SJCRH30 (cell line): Measurements from ENCODE around the gene INF2. TPM values are rescaled to one million over a fixed set of nuclear protein-coding genes. Genes with fewer than 3 reads are reported as not detected.

ENCODE experiments used
- DNase-seq, 2 experiments: peaks; one replicate each; pipeline ENCODE4 v3.0.0-alpha.2; 2015 to 2020
- H3K27ac ChIP-seq: fragments of 250-450 bp; sonication (Bioruptor Pico); 2 replicates; pipeline ENCODE4 v1.5.1; 2020; ENCODE audit warnings: mild to moderate bottlenecking, moderate library complexity
- H3K27me3 ChIP-seq: fragments of 250-450 bp; sonication (Bioruptor Pico); 2 replicates; pipeline ENCODE4 v1.5.1; 2020; ENCODE audit warnings: mild to moderate bottlenecking, moderate library complexity
- H3K36me3 ChIP-seq: fragments of 250-450 bp; sonication (Bioruptor Pico); 2 replicates; pipeline ENCODE4 v1.5.1; 2020; ENCODE audit warnings: mild to moderate bottlenecking, moderate library complexity
- H3K4me1 ChIP-seq: fragments of 250-450 bp; sonication (Bioruptor Pico); 2 replicates; pipeline ENCODE4 v1.5.1; 2020; ENCODE audit warnings: mild to moderate bottlenecking, moderate library complexity
- H3K4me3 ChIP-seq: fragments of 250-450 bp; sonication (Bioruptor Pico); 2 replicates; pipeline ENCODE4 v1.5.1; 2020; ENCODE audit warnings: mild to moderate bottlenecking, moderate library complexity
- H3K9me3 ChIP-seq: fragments of 250-450 bp; sonication (Bioruptor Pico); replicated peaks from 2 replicates; pipeline ENCODE4 v1.5.1; 2020; ENCODE audit warnings: mild to moderate bottlenecking, moderate library complexity
- total RNA-seq: library from RNA; depleted of rRNA; stranded (reverse); fragments of >200 nt; shearing (Covaris generic); gene quantifications from 2 replicates; pipeline ENCODE4 v1.2.3, GENCODE V29; 2014

INF2 gene
- total RNA-seq, 1 experiment from 2014 or later, result 38.3 TPM

DNA sequence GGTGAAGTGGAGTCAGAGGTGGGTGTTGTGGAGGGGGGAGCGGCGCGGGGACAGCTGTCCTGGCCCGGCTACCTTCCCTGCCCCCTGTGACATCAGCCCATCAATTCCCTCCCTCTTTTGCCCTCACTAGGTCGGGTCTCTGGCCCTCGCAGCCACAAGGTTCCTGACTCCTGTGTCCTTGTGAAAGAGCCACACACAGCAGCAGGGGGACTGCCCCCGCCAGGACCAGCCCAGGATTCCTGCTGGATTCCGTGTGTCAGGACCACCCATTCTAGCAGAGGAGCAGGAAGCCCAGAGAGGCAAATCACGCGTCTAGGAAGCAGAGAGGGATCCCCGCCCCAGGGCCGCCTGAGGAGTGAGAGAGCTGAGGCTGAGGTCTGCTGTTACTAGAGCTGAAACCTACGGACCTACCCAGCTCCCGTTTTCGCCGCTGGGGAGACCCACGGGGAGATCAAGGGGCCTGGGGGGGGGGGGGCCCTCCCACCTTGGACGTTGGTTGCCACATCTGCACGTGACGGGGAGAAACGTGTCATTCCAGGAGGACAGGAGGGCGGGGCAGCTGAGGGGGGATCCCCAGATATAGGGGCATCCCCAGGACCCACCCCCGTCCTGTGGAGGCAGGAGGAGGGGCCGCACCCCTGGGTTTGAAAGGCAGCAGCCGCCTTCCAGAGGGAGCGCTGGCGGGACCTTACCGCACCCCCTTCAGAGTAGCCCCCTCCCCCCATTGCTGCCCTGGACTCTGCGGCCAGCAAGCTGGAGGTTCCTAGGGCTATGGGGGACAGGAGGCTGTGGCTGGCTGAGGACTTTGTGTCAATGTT lies 12.5 kb upstream of the INF2 start:
- no peaks in the 10 kb centered on the region for H3K36me3 ChIP-seq
- H3K27ac ChIP-seq, result peak overlapping the region; percentile 91
- H3K4me1 ChIP-seq, result peaks cover 44% of the 10 kb centered on the region
- peak overlapping the region; percentile 59 for H3K4me3 ChIP-seq
- H3K9me3 ChIP-seq, result no peaks in the 10 kb centered on the region
- H3K27me3 ChIP-seq, result no peaks in the 10 kb centered on the region
- DNase-seq, result peak; percentile 60 to 68

- Histone ChIP-seq H3K4me3 (peak overlapping the region; percentile 59), H3K27me3 (no peaks in the 10 kb centered on the region), H3K27ac (peak overlapping the region; percentile 91), H3K36me3 (no peaks in the 10 kb centered on the region), H3K9me3 (no peaks in the 10 kb centered on the region), H3K4me1 (peaks cover 53% of the 10 kb centered on the region)
- DNase-seq, result peak; percentile 85 to 87
These were observed 11.7 kb upstream of the INF2 start for GRCh38 chr14:104677512-104678332.

GRCh38 chr14:104678346-104678745 lies 11.1 kb upstream of the INF2 start:
- Histone ChIP-seq H3K27me3 (no peaks in the 10 kb centered on the region), H3K4me3 (peak overlapping the region; percentile 59), H3K27ac (peak overlapping the region; percentile 91), H3K9me3 (no peaks in the 10 kb centered on the region), H3K36me3 (no peaks in the 10 kb centered on the region), H3K4me1 (peaks cover 54% of the 10 kb centered on the region)
- DNase-seq, result peak; percentile 83 to 86

DNA sequence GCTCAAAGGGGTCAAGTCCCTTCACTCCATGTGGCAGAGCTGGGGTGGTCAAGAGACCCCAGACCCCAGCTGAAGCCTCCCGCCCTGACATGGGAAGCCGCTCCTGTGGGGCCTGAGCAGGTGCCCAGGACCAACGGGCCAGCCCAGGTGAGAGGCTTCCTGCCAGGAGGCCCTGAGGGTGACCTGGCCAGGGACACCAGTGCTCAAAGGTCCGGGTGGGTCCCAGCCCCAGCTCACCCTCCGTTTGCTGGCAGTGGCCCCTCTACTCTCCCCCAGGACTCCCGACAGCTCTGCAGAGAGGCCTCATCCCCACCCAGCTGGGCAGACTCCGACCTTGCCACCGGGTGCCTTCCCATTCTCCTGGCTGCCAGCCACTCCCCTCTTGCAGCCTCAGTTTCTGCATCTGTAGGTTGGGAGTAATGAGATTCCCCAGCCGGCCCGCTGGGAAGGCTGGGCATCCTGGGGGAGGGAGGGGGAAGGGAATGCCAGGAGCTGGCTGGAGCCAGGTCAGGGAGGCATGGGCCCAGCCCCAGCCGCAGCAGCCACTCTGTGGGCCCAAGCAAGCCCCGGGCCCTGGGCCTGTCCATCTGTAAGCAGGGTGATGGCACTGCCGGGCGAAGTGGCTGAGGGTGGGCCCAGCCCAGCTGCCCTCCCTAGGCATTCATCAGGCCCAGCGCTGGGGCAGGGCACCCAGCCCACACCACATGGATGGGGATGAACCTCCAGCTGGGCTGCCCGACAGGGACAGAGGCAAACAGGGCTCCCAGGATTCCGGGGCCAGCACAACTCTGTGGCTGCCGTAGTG lies 10.3 kb upstream of the INF2 start:
- peak overlapping the region; percentile 59 for H3K4me3 ChIP-seq
- no peaks in the 10 kb centered on the region for H3K36me3 ChIP-seq
- no peaks in the 10 kb centered on the region for H3K27me3 ChIP-seq
- H3K27ac ChIP-seq, result peak overlapping the region; percentile 91
- H3K9me3 ChIP-seq, result no peaks in the 10 kb centered on the region
- no peak for DNase-seq
- H3K4me1 ChIP-seq, result peaks cover 54% of the 10 kb centered on the region

GRCh38 chr14:104680056-104680805 lies 9.2 kb upstream of the INF2 start:
- Histone ChIP-seq H3K4me1 (peaks cover 54% of the 10 kb centered on the region), H3K36me3 (no peaks in the 10 kb centered on the region), H3K9me3 (no peaks in the 10 kb centered on the region), H3K27me3 (no peaks in the 10 kb centered on the region), H3K4me3 (no peak overlapping the region), H3K27ac (peak overlapping the region; percentile 53; the same call in 1 of the 2 replicates)
- DNase-seq, result no peak

GRCh38 chr14:104680806-104681688 lies 8.4 kb upstream of the INF2 start:
- Histone ChIP-seq H3K27me3 (no peaks in the 10 kb centered on the region), H3K36me3 (no peaks in the 10 kb centered on the region), H3K27ac (peak overlapping the region; percentile 53; the same call in 1 of the 2 replicates), H3K9me3 (no peaks in the 10 kb centered on the region), H3K4me1 (peaks cover 54% of the 10 kb centered on the region), H3K4me3 (peak overlapping the region; percentile 39)
- no peak for DNase-seq

- H3K4me1 ChIP-seq, result peaks cover 50% of the 10 kb centered on the region
- DNase-seq, result peak; percentile 89 to 91
- peak overlapping the region; percentile 39 for H3K4me3 ChIP-seq
- no peaks in the 10 kb centered on the region for H3K27me3 ChIP-seq
- H3K27ac ChIP-seq, result peak overlapping the region; percentile 53
- no peaks in the 10 kb centered on the region for H3K36me3 ChIP-seq
- H3K9me3 ChIP-seq, result no peaks in the 10 kb centered on the region
These were observed 7.7 kb upstream of the INF2 start for GRCh38 chr14:104681689-104682074.

- DNase-seq, result peak; percentile 87
- H3K4me3 ChIP-seq, result peak overlapping the region; percentile 39
These were observed 7.3 kb upstream of the INF2 start for GRCh38 chr14:104682107-104682593.

GRCh38 chr14:104683653-104684448 lies 5.6 kb upstream of the INF2 start:
- Histone ChIP-seq H3K36me3 (no peaks in the 10 kb centered on the region), H3K27me3 (no peaks in the 10 kb centered on the region), H3K4me1 (peaks cover 51% of the 10 kb centered on the region), H3K9me3 (no peaks in the 10 kb centered on the region), H3K4me3 (no peak overlapping the region), H3K27ac (no peak overlapping the region)
- no peak for DNase-seq

More at GRCh38 chr14:104682107-104682593, 7.3 kb upstream of the INF2 start:
- no peaks in the 10 kb centered on the region for H3K9me3 ChIP-seq
- H3K27me3 ChIP-seq, result no peaks in the 10 kb centered on the region
- peak overlapping the region; percentile 53 for H3K27ac ChIP-seq
- peaks cover 47% of the 10 kb centered on the region for H3K4me1 ChIP-seq
- H3K36me3 ChIP-seq, result no peaks in the 10 kb centered on the region

DNA sequence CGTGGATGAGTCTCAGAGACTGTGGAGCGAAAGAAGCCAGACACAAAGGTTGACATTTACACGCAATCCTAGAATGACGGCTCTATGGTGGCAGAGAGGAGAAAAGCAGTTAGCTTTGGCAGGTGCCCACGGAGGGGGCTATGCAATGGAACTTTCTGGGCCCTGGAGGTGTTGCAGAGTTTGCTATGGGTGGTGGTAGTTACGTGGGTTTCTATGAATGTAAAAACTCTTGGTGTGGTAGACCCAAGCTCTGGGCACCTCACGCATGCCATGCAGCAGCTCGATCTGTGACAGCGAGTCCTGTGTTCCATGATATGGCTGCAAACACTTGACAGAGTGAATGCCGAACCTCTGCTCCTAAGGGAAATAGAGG lies 5.0 kb upstream of the INF2 start:
- Histone ChIP-seq H3K9me3 (no peaks in the 10 kb centered on the region), H3K4me1 (peaks cover 45% of the 10 kb centered on the region), H3K27me3 (no peaks in the 10 kb centered on the region), H3K27ac (no peak overlapping the region), H3K36me3 (no peaks in the 10 kb centered on the region), H3K4me3 (no peak overlapping the region)
- no peak for DNase-seq

DNA sequence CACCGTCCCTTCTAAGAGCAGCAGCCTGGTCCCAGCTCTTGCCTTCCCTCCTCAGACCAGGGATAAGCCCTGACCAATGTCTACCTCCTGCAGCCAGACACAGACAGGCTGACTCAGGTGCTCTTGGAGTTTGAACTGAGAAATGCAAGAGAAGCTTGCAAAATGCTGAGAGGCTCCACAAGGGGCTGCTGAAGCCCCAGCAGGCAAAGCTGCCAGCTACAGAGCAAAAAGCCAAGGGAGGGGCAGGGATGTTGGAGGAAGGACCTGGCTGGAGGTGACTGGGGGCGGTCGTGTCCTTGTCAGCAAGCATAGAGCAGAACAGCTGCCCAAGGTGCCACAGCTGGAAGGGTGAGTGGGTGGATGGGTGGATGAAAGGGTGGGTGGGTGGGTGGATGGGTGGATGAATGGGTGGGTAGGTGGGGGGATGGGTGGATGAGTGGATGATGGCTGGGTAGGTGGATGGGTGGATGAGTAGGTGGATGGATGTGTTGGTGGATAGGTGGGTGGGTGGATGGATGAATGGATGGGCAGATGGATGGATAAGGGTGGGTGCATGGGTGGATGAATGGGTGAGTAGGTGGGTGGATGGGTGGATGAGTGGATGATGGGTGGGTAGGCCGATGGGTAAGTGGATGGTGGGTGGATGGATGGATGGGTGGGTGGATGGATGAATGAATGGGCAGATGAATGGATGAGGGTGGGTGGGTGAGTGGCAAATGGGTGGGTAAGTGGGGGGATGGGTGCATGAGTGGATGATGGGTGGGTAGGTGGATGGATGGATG lies 4.0 kb upstream of the INF2 start:
- H3K4me1 ChIP-seq, result peaks cover 36% of the 10 kb centered on the region
- H3K36me3 ChIP-seq, result no peaks in the 10 kb centered on the region
- H3K9me3 ChIP-seq, result no peaks in the 10 kb centered on the region
- no peaks in the 10 kb centered on the region for H3K27me3 ChIP-seq
- DNase-seq, result no peak
- H3K27ac ChIP-seq, result no peak overlapping the region
- H3K4me3 ChIP-seq, result no peak overlapping the region

DNA sequence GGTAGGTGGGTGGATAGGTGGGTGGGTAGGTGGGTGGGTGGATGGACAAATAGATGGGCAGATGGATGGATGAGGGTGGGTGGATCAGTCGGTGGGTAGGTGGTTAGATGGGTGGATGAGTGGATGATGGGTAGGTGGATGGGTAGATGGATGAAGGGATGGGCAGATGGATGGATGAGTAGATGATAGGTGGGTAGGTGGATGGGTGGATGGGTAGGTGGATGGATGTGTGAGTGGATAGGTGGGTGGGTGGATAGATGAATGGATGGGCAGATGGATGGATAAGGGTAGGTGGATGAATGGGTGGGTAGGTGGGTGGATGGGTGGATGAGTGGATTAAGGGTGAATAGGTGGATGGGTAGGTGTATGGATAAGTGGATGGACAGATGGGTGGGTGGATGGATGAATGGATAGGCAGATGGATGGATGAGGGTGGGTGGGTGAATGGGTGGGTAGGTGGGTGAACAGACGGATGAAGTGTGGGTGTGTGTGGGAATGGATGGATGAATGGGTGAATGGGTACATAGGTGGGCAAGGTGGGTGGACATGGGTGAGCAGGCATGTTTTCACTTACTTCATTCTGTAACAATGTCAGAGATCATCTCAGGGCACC lies 3.3 kb upstream of the INF2 start:
- H3K4me1 ChIP-seq, result peaks cover 29% of the 10 kb centered on the region

More for the DNA sequence above, 3.3 kb upstream of the INF2 start:
- DNase-seq, result no peak
- Histone ChIP-seq H3K27ac (no peak overlapping the region), H3K27me3 (no peaks in the 10 kb centered on the region), H3K4me3 (no peak overlapping the region), H3K9me3 (no peaks in the 10 kb centered on the region), H3K36me3 (no peaks in the 10 kb centered on the region)
